Ureter (tissue), 1 donor: ENCODE measurements around the gene ABLIM1. TPM values are rescaled to one million over a fixed set of nuclear protein-coding genes. Genes with fewer than 3 reads are reported as not detected.

Experiments
- DNase-seq: peaks from one replicate; pipeline ENCODE4 v3.0.0-alpha.2; 2020; ENCODE audit warnings: low spot score
- total RNA-seq: library from RNA; stranded (reverse); gene quantifications from one replicate; pipeline ENCODE4 v1.2.4, GENCODE V29; 2023
- donor health status: DM: yes; HTN: yes; CAD: no.

ABLIM1 gene
- total RNA-seq, 1 donor from 2014 or later: 129 TPM

DNA sequence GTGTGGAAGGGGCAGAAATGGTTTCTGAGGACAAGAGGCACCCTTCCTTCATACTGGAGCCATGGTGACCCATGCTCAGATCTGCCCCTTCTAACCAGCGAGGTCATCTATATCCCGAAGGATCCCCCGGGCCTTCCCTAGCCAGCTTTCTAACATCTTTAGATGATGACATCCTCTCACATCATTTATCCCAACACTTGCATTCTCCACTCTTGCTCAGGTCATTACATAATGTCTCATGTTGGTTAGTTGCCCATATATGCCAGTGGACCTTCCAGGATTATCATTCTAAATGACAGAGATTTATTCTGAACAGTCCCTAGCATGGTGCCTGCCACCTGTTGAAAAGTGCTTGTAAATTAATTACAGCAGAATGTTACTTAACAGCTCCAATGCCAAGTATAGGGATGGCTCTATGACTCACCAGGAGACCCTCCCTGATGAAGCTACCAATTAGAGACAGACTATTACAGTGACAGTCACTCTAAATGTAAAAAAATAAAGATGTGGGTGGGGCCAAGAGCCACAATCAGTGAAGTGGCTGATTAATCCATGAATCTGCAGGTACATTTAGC, 22.6 kb upstream of the ABLIM1 start:
- no peak for DNase-seq

DNA sequence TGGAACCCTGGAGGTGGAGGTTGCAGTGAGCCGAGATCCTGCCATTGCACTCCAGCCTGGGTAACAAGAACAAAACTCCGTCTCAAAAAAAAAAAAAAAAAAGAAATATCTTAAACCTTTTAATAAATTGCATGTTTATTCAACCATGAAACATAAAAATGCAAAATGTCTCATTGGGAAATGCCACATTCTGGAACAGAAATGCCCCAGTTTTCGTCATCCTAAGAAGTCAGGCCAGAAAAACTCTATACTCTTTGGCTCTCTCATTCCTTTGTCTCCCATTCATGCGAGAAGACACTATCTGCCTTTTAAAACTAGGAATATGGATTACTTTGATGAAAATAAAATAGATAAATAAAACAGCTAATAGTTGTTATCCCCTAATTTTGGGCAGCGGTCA, 21.5 kb upstream of the ABLIM1 start:
- no peak for DNase-seq

DNA sequence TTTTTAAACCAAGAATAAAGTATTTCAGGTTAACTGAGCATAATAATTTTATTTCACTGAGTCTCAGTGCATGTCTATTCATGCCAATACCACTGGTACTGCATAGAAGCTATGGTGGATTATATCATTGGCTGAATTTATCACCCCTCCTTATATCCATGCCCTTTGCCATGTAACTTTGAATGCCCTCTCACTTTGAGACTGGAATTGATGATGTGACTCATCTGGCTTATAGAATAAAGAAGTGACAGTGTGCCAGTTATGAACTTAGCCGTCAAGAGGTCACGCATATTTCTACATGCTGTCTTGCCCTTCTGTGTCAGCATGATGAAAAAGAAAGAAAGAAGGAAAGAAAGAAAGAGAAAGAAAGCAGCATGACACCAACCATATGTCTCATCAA, 20.7 kb upstream of the ABLIM1 start:
- no peak for DNase-seq

DNA sequence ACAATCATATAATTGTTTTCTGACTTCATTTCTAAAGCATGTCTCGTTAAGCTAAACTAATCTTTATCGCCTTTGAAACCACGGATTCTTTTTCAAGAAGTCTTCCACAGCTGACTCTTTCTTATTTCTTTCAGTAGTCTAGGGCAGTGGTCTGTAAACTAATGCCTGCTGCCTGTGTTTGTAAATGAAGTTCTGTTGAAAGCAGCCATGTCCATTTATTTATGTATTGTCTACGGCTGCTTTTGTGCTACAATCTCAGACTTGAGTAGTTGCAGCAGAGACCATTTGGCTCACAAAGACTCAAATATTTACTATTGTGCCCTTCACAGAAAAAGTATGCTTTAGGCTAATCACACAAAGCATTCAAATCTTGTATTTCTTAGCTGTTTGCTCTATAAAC, 20.3 kb upstream of the ABLIM1 start:
- no peak for DNase-seq

DNA sequence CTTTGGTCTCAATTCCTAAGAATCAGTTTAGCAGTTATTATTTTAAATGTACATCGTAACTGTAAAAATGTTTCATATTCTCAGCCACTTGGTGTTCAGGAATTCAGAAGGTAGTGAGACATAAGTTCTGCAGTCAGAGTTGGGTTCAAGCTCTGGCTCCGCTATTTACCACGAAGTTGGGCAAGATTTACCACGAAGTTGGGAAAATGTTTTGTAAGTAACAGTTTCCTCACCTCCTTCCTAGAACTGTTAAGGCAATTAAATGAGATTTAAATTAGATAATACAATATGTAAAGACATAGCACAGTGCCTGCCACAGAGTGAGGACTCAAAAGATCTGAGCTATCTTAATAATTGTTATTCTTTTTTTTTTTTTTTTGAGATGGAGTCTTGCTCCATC, 16.3 kb upstream of the ABLIM1 start:
- no peak for DNase-seq

DNA sequence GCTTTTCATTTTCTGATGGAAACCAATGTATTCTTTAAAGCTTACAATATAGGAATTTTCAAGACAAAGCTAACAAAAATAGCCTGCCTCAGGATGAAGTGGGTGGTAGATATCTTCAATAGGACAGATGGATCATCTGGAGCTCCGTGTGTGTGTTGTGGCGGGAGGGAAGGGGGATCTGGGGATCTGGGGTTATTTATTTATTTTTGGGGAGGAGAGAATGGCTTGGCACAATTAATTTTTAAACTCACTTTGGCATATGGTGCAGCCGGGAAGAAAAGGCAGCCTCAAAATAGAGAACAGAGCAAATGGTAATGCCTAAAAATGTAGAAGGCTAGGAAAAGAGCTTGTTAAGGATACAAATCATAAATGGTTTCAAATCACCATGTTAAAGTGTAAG, 11.6 kb upstream of the ABLIM1 start:
- DNase-seq: no peak

DNA sequence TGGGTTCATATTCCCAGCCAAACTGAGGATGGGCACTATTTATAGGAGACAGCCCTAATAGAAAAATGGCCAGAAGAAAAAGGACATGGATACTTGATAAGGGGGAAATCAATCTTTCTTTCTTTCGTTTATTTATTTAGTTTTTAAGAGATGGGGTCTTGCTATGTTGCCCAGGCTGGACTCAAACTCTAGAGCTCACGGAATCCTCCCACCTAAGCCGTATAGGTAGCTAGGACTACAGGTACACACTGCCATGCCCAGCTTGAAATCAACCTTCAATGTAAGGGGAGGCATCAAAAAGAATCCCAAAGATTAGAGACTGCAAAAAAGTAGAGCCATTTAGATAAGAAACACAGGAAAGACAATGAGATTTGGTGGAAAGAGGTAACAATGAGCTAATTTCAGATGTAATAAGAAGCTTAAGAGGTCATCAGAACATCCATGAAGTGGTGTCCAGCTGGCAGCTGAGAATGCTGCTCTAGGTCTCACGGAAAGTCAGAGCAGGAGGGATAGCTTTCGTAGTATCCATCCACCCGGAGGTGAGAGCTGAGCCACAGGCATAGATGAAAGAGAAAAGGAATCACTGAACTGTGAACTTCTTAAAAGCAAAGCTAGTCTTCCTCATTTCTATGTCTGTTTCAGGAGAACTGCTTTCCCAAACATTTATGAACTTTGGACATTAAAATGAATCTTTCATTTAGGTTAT, 10.5 kb upstream of the ABLIM1 start:
- no peak for DNase-seq

DNA sequence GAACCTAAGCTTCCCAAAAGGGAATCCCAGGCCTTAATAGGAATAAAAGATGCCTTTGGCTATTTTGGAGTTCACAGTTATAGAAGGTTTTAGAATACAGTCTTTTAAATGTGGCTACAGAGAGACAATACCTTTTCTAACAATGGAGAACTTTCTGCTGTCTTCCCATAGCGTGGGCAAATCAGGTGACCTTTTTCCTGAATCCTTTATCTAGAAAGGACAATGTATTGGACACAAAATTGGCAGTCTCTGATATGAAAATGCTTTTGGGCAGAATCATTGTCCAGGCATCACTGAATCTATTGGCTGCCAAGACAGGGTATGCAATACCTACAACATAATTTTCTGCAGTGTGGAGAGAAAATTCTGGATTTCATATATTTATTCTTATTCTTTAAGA, 7.8 kb upstream of the ABLIM1 start:
- no peak for DNase-seq

DNA sequence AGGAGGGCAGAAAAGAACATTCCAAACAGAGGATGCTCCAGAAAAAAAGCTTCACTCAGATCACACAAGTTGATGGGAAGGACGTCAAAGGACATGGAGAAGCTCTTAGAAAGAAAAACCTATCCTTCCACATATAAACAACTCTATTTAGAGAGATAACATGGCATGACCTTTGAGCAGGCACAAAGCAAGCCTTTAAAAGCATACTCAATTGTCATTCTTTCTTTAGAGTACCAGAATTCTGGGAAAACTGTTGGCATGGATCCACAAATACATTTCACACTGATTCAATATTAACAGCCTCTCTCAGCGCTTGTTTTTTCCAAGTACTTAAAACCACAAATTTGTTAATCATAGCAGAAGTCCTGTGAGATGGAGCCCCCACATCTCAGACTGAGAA, 7.3 kb upstream of the ABLIM1 start:
- no peak for DNase-seq

DNA sequence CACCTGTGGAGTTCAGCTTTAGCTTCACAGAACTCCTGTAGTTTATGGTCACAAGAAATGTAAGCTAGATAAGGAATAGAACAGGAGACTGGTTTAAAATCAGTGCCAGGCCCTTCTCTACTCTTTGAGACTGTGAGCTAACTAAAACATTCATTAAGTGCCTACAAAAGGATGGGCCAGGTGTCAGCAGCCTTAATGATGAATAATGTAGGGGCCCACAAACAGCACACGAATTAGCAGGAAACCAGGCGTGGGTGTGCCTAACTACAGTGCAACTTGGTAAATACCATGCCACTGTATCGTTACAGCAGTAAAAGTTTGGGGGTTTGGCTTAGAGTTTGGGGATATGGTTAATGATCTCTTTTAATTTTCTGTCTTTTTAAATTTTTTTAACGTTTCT, 6.1 kb upstream of the ABLIM1 start:
- DNase-seq: no peak

DNA sequence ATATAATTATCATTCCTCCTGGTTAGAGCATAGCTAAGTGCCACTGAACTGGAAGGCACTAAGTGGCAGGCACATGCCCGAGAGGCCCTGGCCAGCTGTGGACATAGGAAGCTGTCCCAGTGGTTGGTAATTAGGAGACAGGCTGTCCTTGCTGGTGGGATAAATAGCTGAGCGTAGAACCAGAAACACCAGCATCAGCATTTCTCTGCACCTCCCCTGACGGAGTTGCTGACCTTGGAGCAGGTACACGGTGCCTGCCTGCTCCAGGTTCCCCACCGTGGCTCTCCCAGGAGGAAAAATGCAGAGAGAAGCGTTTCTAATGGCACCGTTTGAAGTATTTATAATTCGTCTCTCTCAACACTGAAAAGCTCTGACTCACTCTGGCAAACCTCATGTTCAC, 5.6 kb upstream of the ABLIM1 start:
- DNase-seq: no peak

DNA sequence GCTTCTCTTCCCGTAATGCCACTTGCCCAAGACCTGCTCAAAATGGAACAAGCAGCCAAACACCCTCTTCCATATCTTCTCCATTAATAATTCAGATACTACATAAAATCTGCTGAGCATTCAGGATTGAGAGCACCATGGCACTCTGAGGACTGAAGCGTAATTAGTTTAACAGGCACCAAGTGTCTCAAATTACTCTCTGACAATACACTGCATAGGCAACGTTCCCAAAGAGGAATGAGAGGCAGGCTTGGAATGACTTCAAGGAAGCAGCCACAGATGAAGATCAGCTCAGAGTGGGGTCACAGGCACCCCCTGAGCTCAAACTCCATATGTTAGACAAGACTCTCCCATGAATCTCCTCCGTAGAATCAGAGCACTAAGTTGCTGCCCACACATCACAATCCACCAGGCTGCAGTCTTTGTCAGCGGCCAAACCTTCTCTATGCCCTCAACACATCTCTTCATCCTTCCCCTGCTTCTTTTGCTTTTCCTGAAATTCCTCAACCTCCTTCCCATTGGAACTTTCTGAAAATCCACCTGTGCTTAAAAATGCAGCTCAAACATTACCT, 4.7 kb upstream of the ABLIM1 start:
- no peak for DNase-seq

DNA sequence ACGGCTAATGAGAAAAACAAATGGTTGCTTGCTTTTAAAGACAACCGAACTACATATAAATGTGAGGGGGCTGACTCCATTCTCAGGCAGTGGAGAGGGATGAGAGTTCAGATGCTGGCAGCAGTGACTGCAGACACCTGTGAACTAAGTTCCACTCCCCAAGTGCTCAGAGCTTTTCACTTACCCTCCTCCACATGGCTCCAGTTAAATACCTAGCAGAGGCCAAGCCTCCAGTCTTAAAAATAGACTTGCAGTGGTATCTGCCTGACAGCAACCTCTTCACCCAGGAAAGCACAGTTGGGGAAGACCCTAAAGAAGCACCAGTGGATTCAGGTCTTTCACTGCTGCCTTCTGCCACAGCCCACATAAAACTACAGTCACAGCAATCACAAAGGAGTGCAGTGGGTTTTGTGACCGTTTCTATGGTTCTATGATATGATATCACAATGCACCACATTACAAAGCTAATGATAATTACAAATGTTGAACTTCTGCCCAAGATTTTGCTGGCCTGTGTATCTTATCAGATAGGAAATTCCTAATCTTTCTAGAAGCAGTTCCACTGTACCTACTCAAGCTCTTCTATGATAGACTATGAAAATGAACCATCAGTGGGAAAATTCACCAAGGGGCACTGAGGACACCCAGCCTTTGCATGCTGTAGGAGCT, 3.3 kb upstream of the ABLIM1 start:
- no peak for DNase-seq

DNA sequence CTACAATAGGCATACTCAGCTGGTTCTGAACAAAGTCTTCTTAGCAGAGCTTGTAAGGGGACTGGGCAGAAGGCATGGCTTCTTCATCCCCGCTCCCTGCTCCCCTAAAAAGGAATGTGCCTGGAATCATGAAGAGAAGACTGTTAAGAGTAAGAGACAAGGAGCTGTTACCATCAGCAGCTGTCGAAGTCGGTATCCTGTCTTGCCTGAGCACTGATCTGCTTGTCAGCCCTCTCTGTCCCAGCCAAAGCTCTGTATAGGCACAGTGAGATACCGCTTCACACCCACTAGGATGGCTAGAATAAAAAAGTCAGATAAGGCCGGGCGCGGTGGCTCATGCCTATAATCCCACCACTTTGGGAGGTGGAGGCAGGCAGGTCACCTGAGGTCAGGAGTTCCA, 2.4 kb downstream of the ABLIM1 start:
- no peak for DNase-seq

DNA sequence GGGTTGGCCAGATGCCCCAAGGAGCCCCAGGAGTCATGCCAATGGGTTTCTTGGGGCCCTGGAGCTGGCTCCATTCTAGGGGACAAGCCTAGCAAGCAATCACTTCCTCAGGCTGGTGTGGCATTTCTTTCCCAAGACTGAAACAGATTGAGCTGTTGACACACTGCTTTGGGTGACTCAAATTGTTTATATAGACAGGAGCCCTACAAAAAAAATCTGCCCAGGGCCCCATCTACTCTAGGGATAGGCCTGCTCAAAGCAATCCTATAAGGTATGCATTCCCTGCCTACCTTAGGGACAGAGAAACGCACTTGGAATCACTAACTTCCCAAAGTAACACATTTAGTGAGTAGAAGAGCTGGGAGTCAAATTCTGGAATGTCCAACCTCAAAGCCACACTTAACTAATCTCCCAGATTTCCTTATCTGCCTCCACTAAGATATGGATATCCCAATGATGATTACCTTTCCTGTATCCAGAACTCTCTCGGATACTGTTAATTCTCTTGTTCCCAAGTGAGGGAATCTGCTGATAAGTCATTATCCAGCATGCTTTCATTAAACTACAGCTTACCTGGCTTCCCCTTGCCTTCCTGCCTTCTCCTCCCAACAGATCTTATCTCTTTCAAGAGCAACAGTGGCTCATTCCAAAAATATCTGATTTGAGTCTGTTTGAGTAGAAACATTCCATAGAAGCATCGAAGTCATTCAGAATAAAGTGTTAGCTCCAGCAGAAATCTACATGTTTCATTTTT, 3.1 kb downstream of the ABLIM1 start:
- DNase-seq: no peak

DNA sequence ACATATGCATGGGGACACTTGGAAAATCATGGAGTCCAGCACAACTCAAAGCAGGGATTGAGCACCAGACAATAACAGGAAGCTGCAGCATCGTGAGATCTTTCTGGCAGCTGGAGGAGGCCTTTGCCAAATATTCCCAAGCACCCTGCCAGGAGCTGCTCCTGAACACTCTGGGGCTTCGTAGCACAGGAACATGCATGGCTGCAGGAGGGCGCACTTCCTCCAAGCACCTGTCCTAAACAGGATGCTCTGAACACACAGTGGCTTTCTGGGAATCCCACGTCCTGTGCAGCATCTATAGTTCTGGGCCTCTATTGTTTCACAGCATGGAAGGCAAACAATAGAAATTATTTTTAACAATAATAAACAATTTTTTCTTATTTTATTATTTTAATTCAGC, 4.1 kb downstream of the ABLIM1 start:
- DNase-seq: no peak

DNA sequence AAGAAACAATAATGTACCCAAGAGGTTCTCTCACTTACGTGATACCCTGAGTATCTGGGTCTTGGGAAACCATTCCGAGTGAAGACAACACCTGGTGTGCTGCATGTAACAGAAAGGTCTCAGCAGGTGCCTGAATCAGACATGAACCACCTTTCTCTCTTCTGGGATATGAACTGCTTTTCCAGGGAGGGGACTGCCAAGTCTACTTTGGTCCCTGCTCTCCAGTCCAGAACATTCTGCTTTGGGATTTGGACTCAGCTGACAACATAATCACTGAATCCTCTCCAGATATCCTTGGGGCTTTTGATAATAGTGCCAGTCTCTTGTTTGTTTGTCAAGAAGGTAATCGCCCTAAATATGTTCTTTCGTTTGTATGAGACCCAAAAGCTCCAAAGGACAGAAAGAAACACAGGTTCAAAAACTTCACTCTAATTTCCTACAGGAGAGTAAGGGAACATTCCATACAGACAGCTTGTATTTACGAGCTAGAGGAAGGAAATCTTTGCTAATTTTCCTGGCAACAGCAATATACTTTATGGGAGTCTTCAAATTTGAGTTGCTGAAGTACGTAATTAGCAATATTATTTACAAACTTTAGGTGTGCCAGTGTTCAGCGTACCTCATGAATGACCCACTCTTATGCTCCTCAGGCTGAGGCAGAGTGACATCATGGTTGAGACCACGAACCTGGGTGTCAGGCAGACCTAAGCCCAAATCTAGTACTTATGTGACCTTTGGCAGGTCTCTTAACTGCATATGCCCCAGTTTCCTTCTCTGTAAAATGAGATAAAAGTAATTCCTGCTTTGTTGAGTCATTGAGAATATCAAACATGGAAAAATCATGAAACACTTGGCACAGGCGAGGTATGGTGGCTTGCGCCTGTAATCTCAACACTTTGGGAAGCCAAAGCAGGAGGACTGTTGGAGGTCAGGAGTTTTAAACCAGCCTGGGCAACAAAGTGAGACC, 5.4 kb downstream of the ABLIM1 start:
- no peak for DNase-seq

DNA sequence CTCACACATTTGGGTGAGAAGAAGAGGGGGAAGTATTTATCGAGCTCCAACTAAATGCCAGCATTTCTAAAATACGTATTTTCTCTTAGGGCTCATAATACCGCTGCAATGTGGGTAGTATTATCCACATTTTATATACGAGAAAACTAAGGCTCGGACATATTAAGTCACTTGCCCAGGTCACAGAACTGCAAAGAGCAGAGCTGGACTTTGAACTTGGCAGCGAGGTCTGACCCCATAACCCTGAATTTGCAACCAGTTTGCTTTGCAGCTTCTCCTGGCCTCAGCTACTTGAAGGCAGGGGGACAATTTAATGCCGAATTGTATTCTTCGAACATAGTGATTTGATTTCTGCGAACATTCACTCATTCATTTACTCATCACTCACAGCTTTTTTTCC, 7.2 kb downstream of the ABLIM1 start:
- no peak for DNase-seq

DNA sequence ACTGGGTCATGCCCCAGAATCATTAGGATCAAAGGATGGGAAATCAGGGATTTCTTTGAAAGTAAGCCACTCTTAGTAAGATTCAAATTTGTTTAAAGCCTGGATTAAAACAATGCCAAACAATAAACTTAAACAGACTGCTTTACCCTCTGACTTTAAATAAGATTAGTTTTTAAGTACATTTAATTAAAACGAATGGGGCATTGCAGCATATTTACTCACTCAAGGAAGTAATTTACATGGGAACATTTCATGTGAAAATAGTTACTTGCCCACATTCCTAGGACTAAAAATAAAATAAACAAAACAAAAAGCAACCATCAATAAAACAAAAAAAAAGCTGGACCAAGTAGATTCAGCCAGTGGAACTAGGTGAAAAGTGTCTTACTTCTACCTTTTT, 7.8 kb downstream of the ABLIM1 start:
- no peak for DNase-seq

DNA sequence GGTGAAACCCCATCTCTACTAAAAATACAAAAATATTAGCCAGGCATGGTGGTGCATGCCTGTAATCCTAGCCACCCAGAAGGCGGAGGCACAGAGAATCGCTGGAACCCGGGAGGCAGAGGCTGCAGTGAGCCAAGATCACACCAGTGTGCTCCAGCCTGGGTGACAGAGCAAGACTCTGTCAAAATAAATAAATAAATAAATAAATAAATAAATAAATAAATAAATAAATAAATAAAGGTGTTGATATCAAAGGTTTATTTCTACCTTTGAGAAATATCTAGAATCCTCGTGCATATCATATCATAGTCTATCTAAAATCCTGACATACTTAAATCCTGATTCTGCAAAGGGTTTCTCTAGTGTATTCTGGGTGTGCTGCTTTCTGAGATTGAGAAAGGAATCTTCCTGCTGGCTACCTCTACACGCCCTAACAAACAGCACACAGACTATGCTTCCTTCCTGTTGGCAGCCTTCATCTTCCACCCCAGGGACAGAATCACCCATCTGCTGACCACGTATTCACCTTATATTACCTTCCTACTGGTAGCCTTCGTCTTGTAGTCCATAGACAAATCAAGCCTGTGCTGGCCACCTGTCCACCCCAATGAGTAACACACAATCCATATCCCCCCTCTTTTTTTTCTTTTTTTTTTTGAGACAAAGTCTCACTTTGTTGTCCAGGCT, 8.7 kb downstream of the ABLIM1 start:
- no peak for DNase-seq

DNA sequence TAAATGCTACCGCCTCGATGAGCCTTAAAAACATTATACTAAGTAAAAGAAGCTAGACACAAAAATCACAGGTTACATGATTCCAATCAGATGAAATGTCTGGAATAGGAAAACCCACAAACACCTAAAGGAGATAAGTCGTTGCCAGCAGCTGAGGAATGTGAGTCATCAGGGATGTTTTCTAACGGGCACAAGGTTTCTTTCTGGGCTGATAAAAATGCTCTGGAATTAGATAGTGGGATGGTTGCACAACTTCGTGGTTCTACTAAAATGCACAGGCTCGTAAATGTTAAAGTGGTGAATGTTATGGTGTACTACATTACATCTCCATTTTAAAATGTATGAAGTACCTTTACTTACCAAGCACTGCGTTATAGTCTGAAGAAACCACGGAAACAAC, 9.7 kb downstream of the ABLIM1 start:
- DNase-seq: no peak
